HepG2 (cell line): ENCODE results near the gene DPM2.

Experiments
- NR2F1 ChIP-seq, 2 experiments: fragments of 450-650 bp in 1 of 2; formaldehyde crosslinking in 1 of 2; IDR thresholded peaks; 2 replicates each; pipeline versions ENCODE4 v1.5.0 to v1.6.1; 2016 to 2020; ENCODE audit warnings: mild to moderate bottlenecking in 1 of 2, missing compliant biosample characterization in 1 of 2, missing genetic modification reagents in 1 of 2, moderate library complexity in 1 of 2
- RFX5 ChIP-seq: IDR thresholded peaks from 2 replicates; pipeline ENCODE4 v1.6.1; 2011; ENCODE audit warnings: low read depth, low read length, improper control_type of control experiment
- SP2 ChIP-seq: sonication (generic); formaldehyde crosslinking; IDR thresholded peaks from 2 replicates; pipeline ENCODE4 v1.5.1; 2020; ENCODE audit warnings: mild to moderate bottlenecking, missing genetic modification reagents
- SUZ12 ChIP-seq: fragments of 150-350 bp; IDR thresholded peaks from 2 replicates; pipeline ENCODE4 v1.6.1; 2014; ENCODE audit warnings: low read depth, low read length
- TAF1 ChIP-seq: sonication (generic); formaldehyde crosslinking; IDR thresholded peaks from 2 replicates; pipeline ENCODE4 v1.4.0; 2020; ENCODE audit warnings: missing genetic modification reagents
- ZNF75D ChIP-seq: sonication (generic); formaldehyde crosslinking; IDR thresholded peaks from 2 replicates; pipeline ENCODE4 v1.8.1; 2023; ENCODE audit warnings: missing genetic modification reagents, mild to moderate bottlenecking, borderline replicate concordance
- TF ChIP-seq, protein P1 (sequence below): sonication (generic); formaldehyde crosslinking; IDR thresholded peaks from 2 replicates; pipeline ENCODE4 v1.5.0; 2020; ENCODE audit warnings: mild to moderate bottlenecking, missing genetic modification reagents, moderate library complexity

DNA sequence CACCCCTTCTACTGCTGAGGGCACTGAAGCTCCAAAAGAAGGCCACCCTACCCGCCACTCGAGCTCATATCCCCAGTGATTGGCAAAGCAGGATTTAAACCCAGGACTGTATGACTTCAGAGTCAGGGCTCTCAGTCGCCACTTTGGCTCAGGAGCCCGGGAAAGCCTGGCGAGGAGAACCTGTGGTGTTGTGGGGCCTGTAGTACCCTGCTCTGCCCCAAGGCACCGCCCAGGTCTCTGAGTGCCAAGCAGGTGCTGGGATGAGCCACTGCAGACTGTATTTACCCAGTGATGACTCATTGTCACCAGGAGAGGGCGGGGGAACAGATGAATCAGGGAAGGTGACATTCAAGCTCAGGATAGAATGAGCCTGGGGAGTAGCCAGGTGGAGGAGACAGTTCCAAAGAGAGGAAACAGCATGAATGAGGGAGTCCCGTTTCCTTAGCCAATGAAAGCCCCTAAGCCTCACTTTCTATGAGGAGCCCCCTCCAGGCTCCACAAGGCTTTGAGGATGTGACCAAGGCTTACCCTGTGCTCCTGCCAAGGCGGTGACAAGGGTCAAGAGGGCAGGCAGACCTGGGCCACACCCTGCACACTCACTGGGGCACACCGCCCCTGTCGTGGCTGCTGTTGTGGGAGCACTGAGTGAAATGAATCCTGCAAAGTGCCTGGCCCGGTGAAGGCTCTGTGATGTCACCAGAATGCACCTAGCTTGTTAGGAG, 17.8 kb upstream of the DPM2 start:
- TF ChIP-seq, protein P1, sequence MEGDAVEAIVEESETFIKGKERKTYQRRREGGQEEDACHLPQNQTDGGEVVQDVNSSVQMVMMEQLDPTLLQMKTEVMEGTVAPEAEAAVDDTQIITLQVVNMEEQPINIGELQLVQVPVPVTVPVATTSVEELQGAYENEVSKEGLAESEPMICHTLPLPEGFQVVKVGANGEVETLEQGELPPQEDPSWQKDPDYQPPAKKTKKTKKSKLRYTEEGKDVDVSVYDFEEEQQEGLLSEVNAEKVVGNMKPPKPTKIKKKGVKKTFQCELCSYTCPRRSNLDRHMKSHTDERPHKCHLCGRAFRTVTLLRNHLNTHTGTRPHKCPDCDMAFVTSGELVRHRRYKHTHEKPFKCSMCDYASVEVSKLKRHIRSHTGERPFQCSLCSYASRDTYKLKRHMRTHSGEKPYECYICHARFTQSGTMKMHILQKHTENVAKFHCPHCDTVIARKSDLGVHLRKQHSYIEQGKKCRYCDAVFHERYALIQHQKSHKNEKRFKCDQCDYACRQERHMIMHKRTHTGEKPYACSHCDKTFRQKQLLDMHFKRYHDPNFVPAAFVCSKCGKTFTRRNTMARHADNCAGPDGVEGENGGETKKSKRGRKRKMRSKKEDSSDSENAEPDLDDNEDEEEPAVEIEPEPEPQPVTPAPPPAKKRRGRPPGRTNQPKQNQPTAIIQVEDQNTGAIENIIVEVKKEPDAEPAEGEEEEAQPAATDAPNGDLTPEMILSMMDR (CRISPR knock-in tag) = peak; percentile 83
- TF ChIP-seq NR2F1 (CRISPR knock-in tag; IDR thresholded peaks at IDR 0.05) (peak; percentile 34 to 55), SUZ12 (no peak), ZNF75D (CRISPR knock-in tag) (no peak), RFX5 (no peak), SP2 (CRISPR knock-in tag) (no peak), TAF1 (no peak)
